Non-pigmented ciliary epithelial cell (primary cell): ENCODE measurements around the gene S1PR3.

Experiments used
- DNase-seq: peaks from one replicate; pipeline ENCODE4 v3.0.0-alpha.2; 2010; ENCODE audit warnings: low read depth

Gene S1PR3

DNA sequence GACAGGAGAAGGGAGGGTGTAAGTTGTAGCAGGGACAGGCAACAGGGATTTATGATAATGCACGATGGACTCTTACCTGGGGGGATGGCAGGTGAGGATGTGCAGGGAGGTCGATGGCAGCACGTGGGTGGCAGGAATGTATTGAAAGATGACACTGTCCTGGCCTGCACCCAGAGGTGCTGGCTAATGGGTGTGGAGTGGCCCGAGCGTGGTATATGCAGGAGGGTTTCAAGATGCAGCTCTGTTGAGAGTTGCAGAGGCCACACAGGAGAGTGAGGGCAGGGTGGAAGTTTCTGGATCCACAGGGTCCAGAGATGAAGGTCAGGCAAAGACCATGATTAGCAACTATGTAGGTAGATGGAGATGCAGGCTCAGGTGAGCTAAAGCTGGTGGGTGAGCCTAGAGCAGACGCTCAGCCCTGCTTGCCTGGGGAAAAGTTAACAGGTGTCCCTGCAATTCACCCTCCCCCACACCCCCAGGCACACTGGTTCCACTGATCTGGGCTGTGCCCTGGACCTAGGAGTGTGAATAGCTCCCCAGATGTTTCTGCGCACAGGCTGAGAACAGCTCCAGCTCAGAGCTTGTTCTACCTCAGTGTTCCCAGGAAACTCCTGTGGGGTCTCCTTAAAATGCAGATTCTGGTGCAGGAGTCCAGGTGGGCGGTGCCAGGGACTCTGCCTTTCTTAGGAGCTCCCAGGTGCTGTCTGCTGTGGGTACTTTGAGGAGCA, 21.5 kb upstream of the S1PR3 start:
- DNase-seq, result no peak

DNA sequence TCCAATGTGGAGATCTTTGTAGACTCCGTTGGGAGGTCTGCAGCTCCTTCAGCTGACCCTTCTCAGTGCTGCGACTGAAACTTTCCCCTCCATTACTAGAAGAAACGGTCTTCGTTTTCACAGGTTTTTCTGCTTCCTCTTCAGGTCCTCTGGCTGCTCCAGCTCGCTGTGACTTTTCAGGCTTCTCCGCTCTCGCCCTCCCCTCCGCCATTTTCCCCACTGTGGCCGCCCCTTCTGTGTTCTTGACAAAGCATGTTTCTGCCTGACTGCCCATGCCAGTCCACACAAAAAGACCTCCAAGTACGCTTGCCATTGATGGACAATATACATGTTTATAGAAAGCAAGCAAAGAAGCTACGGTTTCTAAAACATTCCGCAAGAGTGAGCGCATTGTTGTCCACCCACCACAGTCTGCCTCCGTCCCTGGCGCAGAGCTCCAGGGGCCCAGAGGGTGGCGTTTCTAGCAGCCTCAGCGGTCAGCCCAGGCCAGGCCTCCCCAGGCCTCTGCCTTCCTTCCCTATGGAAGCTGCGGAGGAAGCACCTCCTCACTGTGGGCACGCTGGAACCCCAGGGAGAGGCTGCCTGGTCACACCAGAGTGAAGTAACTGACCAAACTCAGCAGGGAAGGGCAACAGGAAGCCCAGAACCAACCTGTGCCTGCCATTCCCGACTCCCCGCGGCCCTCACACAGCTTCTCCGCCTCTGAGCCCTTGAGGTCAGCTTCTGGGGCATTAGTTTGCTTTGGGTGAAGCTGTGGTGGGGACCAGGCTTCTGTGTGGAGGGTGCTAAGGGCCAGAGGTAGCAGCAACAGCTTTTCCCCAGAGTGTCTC, 19.9 kb upstream of the S1PR3 start:
- no peak for DNase-seq

DNA sequence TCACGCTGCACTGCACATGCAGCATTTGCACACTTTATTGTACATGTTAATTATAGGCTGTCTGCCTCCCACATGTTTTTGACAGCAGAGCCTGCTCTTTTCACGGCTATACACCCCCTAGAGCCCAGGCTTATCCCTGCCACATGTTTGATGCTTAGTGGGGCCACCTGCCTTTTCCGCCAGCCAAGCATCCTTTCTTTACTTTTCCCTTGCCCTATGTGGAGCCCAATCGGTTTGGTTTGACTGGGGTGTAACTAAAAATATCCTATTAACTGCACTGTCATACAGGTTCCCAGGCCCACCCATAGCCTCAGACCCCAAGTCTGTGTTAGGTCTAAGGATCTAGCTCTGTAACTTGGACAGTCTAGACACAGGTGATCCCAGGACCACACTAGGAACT, 18.9 kb upstream of the S1PR3 start:
- no peak for DNase-seq

DNA sequence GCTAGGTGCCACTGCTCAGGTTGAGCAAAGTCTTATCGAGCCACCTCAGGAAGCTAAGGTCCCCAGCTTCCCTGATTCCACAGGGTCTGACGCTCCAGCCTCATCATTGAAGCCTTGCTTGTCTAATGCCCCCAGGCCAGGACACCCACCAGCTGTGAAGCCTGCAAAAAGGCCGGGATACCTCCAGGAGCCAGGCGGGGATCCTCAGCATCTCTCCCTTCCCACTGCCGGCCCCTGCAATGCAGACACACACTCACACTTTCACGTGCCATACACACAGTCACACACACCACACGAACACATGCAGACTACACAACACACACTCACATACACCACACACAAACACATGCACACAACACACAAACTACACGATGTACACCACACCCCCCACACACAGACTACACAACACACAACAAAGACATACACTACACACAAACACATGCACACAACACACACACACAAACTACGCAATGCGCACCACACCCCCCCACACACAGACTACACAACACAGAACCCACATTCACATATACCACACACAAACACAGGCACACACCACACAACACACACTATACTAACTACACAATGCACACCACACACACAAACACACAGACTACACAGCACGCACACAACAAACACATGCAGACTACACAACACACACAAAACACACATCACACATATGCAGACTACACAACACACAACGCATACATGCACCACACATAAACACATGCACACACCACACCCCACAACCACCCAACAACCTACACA, 17.8 kb upstream of the S1PR3 start:
- no peak for DNase-seq

DNA sequence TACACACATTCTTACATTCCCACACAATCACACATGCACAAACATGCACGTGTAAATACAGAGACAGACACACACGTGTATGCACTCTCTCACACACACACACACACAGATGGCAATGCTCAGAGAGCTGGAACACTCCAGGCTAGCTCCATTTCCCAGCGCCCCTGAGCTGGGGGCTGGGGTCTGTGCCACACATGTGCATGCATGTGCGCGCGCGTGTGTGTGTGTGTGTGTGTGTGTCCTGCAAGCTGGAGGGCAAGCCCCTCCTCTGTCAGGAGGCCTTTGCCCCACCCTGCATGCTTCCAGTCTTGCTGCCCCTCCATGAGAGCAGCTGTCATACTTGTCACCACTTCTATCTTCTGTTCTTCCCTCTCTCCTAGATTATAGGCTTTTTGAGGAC, 16.6 kb upstream of the S1PR3 start:
- DNase-seq, result no peak

DNA sequence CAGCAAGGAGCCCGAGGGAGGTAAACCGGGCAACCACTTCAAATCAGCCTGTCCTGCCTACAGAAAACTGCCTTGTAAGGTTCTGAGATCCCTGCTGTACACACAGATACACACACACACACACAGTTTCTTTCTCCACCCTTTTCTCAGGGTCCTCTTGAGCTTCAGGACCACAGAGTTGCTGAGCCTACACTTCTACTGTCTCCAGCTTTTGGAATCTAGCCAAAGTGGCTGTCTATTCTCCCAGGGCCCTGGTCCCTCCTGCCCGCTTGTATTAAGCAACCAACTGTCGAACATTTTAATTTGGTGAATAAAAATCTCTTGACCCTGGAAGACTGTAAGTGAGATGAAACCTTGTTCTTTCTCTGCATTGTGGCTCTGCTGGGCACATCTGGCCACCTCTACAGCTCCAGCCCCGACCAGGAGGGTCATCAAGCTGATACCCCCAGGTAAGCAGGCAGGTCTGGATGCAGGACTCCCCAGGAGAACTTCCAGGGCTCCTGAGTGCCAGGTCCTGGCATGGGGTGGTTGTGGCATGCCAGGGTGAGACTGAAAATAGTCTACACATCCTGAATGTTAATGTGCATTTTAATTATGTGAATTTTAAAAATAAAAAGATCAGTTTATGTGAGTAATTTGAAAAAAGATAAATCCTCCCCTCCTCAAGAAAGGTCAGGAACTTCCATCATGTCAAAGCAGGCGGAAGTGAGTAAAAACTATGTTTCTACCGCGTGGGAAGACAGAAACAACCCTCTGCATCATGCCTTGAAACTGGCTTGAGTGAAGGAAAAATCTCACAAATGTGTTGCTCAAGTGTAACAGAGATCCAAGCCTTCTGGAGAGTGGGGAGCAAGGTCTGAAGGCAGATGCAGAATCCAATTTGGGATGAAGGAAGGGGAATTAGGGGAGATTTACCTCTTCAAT, 15.0 kb upstream of the S1PR3 start:
- no peak for DNase-seq

DNA sequence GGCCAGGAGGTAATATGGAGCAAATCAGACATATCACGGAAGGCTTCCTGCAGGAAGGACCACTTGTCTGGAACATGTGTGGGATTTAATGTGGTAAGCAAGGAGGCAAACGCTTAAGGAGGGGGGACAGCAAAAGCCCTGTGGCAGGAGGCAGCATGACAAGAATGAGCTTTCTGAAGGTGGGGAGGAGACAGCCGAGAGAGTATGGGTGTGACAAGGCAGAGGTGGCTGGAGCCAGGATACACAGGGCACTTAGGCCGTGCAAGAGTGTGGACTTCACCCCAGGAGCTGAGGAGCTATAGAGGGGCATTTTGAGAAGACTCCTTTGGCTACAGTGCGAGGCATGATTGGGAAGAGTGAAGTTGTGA, 14.4 kb upstream of the S1PR3 start:
- no peak for DNase-seq

DNA sequence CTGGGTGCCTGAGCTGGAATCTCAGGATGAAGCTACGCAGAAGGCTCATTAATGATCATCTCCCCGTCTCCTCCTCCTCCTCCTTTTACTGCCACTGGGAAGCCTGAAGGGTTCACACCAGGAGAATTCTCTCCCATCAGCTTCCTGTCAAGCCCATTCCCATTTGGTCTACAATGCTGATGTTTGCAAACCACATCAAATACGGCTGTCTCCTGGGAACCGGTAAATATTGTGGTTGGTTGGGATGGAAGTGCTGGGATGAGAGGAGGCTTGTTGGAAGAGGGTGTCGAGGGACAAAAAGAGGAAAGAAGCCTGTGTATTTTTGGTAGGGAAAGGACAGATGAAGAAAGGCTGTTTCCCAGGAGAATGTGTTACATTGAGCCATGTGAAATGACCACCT, 13.2 kb upstream of the S1PR3 start:
- no peak for DNase-seq

DNA sequence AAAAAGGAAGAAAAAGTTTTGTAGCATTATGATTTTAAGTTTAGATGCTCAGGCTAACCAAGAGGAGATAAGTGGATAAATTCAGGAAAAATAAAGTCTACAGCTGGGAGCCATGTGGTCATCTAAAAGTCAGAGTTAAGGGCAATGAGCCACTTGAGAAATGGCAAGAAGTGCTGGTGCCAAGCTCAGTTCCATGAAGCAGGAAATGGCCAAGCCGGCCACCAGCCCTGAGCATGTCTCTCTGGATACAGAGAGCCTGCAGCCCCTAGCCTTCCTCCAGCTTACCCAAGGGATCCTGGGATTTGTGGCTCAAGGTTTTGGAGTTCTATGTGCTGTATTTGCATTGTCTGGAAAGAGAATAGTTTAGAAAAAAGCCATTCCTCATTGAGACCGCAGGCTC, 12.2 kb upstream of the S1PR3 start:
- DNase-seq, result no peak

DNA sequence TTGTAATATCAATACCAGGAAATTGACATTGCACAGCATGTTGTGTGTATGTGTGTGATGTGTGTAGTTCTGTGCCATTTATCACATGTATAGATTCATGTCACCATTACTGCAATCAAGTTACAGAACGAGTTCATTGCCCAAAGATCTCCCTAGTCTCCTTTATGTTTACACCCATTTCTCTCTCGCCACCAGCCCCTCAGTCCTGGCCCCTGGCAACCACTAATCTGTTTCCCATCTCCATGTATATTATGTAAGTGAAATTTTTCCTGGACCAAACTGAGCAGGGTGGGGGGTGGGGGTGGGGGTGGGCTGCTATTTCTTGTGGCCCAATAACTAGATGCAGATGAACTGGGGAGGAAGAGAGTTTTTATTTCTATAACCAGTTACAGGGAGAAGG, 11.5 kb upstream of the S1PR3 start:
- no peak for DNase-seq

DNA sequence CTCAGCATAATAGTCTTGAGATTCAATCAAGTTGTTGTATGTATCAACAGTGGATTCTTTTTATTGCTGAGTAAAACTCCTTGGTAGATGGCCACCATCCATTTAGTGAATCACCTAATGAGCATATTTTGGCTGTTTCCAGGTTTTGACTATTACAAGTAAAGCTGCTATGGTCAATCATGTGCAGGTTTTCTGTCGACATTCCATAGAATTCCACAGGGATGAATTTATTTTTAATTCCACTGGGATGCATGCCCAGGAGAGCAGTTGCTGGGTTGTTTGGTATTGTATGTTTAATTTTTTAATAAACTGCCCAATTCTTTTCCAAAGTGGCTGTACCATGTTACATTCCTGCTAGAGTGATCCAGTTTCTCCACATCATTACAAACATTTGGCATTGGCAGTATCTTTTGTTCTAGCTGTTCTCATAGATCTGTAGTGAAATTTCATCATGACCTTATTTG, 10.5 kb upstream of the S1PR3 start:
- DNase-seq, result no peak

DNA sequence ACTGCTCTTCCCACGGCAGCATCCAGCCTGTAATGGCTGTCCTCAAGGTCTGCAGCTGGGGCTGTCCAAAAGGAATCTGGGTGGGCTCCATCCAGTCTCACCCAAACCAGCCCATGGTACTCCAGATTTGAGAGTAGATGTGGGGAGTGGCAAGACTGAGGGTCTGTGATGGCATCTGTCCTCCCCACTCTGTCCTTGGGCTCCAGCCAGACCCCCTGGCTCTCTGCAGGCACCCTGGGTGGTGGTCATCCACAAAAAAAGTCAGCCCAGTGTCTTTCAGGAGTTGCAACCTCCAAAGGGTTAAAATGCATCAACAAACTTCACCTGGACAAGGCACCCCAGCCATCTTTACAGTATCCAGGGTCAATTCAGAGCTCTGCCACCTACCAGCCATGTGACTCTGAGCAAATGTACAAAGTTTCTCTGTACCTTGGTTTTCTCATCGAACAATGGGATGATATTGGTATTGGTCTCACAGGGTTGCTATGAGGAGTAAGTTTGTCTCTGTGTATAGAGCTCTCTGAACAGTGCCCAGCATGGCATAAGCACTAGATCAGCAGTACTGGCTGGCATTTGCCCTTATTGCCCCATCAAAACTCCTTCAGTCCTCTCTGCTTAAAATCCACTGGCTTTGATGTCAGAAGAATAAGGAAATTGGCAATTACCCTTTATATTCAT, 7.3 kb upstream of the S1PR3 start:
- DNase-seq, result no peak

DNA sequence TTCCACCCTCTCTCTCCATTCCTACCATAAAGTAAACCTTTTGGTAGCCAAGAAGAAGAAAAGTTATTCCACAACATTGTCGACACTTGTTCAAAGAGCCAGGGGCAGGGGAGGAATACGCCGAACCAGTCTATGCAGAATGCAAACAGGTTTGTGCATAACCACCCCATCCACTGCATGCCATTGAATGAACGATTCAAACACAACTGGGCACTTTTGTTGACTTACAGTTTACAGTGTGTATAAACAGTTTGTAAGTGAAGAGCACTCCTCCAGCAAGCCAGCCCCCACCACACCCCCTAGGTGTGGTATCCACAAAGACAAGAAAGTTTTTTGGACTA, 6.8 kb upstream of the S1PR3 start:
- no peak for DNase-seq

DNA sequence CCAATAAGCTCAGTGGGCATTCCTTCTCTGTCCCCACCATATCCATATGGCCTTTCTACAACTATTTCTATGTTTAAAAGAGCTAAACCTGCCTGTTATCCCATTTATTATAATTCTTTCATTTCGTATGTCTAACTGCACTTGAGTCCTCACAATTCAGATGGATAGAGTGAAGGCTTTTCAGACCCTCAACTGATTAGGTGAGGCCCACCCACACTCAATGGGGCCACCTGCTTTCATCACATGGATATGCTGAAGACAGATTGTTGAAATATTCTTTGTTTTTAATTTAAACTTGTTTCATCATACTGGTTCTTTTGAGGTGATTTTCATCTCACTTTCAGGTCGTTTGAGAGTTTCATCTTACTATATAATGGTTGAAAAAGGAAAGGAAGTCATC, 5.7 kb upstream of the S1PR3 start:
- no peak for DNase-seq

DNA sequence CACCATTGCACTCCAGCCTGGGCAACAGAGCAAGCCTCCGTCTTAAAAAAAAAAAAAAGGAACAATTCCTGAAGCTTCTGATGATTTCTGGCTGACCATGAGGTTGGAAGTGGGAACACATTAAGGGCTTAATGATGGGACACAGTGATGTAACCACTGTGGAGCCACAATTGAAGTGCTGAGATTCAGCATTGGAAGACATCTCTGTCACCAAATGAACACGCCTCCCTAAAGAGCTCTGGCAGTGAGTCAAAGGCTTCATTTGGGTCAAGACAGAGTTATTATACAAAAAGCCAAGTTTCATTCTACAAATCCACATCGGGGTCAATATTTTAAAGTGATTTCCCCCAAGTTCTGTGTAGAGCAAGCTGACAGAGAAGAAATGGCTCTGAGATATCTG, 4.5 kb upstream of the S1PR3 start:
- DNase-seq, result no peak

DNA sequence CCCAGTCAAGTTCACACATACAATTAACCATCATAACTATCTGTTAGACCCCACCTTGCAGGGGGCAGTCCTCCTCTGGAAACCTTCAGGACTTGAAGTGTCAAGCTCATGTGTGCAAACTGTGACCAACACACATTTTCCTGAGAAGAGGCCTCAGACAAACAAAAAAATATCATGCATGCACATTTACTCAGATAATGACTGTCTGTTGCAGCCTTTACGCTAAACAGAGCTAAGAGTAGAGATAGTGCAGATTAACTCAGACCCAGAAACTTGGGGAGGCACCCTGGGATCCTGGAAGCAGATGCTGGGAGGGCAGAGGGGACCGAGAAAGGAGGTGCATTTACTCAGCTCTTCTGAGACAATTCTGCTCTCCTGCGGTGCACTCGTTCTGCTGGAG, 3.6 kb upstream of the S1PR3 start:
- DNase-seq, result no peak

DNA sequence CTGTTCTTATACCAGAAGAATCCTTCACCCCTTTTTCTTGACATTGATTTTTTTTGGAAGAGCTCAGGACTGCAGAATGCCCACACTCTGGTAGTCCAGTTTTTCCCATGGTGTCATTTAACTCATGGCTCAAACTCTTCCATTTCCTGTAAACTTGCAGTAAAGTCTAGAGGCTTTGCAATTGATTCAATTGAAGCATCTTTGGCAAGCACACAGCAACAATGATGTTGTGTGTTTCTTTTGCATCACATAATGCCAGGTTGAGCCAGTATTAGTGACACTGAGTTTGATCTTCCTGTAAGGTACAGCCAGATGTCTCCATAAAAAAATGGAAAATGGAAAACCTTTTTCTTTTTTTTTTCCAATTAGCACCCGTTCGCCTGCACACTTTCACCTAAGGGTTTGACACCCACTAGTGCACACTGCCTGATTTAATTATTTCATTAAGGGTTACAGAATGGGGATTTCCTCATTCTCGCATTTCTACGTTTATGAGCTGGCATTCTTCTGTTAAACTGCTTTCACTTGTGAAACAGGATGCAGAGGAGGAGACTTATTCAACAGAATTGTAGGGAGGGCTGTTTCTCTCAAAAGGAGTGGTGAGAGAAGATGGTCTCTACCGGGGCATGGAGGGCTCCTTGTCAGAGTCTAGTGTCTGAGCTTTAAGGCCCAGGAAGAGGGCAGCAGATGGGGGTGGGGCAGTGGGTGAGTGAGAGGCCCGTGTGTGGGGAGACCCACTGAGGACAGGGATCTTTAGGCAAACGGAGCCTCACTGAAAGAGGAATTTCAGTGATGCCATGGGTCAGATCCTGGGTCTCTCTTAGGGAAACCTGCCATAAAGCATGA, 2.2 kb upstream of the S1PR3 start:
- DNase-seq, result peak; percentile 30

DNA sequence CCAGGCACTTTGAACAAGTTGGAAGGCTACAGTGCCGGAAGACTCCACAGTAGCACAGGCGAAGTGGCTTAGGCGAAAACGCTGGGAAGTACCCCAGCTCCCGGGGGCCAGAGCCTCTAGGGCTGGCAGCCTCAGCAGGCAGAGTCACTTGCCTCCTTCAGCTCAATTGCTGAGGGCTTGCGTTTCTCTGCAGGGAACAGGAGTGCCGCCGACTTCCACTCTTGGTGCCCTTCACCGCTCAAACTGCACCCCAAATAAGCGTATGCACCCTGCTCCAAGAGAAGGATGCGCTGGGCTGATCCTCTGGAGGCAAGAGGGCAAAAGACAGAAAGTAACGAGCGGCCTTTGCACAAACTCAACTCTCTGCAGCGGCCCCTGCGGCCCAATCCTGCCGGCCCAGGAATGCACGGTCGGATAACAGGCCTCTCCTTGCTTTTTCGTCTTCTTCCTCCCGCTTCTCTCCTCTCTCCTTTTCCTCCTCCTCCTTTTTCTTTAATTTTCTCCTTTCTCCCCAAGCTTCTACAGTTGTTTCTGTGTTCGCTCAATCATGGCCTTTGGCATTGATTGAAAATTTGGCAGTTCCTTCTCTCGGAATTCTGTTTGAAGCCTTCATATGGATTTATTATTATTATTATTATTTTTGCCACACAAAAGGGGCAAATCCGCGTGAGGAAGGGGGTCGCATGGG, 1.1 kb upstream of the S1PR3 start:
- no peak for DNase-seq

DNA sequence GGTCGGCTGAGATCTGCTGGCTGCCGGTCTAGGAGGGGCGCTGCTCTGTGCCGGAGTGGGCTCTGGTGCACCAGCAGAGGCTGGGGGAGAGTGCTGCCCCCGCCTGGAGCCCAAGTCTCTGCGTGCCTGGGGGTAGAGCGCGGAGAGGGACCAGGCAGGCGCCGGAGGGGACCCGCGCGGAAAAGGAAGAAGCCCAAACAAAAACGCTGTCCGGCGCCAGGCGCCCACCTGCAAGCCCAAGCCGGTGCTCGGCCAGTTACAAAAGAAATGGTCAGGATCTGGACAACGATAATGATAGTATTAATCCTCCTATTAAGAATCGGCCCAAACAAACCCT, 571 bp upstream of the S1PR3 start:
- DNase-seq, result no peak

DNA sequence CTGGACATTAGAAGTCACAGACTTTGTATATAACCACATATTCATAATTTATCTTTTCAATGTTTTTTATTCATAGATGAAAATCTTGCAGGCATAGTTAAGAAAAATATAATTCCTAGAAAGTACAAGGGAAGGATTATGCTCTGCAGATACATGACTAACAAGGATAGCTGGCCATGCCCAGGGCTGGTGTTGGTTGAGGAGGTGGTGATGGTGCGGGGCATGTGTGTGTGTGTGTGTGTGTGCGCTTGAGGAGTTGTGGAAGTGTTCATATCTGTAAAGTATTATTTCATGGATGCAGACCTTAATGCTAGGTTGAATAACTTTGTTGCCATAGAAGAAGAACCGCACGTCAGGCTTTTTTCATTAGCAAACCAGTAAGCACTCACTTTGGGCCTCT, 1.3 kb downstream of the S1PR3 start:
- DNase-seq, result no peak
